ENCODE results near the gene COG3. TPM values are rescaled to one million over a fixed set of nuclear protein-coding genes. Genes with fewer than 3 reads are reported as not detected.

COG3 gene
- total and polyA plus RNA-seq, 4 donors, result 22.8 to 113 (median 38.2) TPM

DNA sequence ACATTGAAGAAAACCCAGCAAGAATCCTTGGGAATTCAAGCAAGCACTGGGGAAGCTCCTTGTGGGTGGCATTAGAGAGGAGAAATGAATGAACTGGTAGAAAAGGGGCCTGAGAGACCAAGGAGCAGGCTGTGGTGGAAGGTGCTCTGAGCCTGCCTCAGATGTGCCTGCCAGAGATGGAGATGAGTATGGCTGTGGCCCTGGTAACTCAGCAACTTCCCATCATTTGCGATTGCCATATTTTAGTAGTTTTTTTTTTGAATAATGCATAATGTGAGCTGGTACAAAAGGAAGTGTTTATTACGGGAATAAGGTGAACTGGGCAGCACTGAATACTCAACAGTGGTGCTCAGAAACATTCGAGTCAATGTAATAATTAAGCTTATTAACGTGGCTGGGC is 111.7 kb downstream of the COG3 start (continued):
- TF ChIP-seq REST (IDR thresholded peaks at IDR 0.05), result no peak

GRCh38 chr13:45582408-45583076 is 117.8 kb downstream of the COG3 start:
- WGBS, result 49% methylated on average over 3 of the region's 3 CpGs
- TF ChIP-seq RXRA (IDR thresholded peaks at IDR 0.05), result peak; percentile 10 to 20
- TF ChIP-seq REST (IDR thresholded peaks at IDR 0.05), result no peak
- TF ChIP-seq MAX (IDR thresholded peaks at IDR 0.05), result no peak
- TF ChIP-seq HNF4A (conservative IDR thresholded peaks at IDR 0.05), result peak; percentile 45 to 51
- TF ChIP-seq SP1 (IDR thresholded peaks at IDR 0.05), result peak; percentile 27
- no peak for TF ChIP-seq GABPA (IDR thresholded peaks at IDR 0.05 in 1 of 2, conservative IDR thresholded peaks at IDR 0.05 in 1 of 2)
- TF ChIP-seq, protein P1, sequence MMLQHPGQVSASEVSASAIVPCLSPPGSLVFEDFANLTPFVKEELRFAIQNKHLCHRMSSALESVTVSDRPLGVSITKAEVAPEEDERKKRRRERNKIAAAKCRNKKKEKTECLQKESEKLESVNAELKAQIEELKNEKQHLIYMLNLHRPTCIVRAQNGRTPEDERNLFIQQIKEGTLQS (IDR thresholded peaks at IDR 0.05), result no peak

GRCh38 chr13:45584816-45585215 is 120.1 kb downstream of the COG3 start:
- H3K9ac ChIP-seq (ENCODE audit: low read depth in 1 of 2, low read length in 2 of 2), result no peak overlapping the region
- no peak overlapping the region for H3K27ac ChIP-seq (ENCODE audit: low read depth in 1 of 2, low read length in 2 of 2)
- H3K36me3 ChIP-seq (ENCODE audit: control insufficient read depth in 4 of 4, insufficient read depth in 3 of 4, low read depth in 1 of 4, low read length in 3 of 4), result no peaks in the 10 kb centered on the region
- no peak for DNase-seq (ENCODE audit: low spot score)
- H3K4me1 ChIP-seq (ENCODE audit: control insufficient read depth in 4 of 4, insufficient read depth in 4 of 4, low read length in 3 of 4), result peaks cover 0 to 6% (median 1%) of the 10 kb centered on the region in 4 donors
- H3K9me3 ChIP-seq (ENCODE audit: control insufficient read depth in 4 of 4, low read length in 3 of 4), result no peaks in the 10 kb centered on the region
- TF ChIP-seq FOXA1 (IDR thresholded peaks at IDR 0.05), result no peak
- no peak for TF ChIP-seq RXRA (IDR thresholded peaks at IDR 0.05)
- TF ChIP-seq JUND (IDR thresholded peaks at IDR 0.05), result no peak
- no peak for TF ChIP-seq EGR1 (IDR thresholded peaks at IDR 0.05; ENCODE audit: low read depth in 2 of 2)
- TF ChIP-seq GABPA (IDR thresholded peaks at IDR 0.05 in 1 of 2, conservative IDR thresholded peaks at IDR 0.05 in 1 of 2), result no peak
- no peak for TF ChIP-seq HNF4G (IDR thresholded peaks at IDR 0.05)
- no peak for TF ChIP-seq YY1 (IDR thresholded peaks at IDR 0.05)
- no peak for TF ChIP-seq MAX (IDR thresholded peaks at IDR 0.05)
- H3K4me3 ChIP-seq (ENCODE audit: low read depth in 1 of 3, low read length in 3 of 3), result no peak overlapping the region
- H3K27me3 ChIP-seq (ENCODE audit: control insufficient read depth in 4 of 4, insufficient read depth in 4 of 4, low read length in 3 of 4), result no peaks in the 10 kb centered on the region
- WGBS, result 91% methylated on average over 6 of the region's 6 CpGs

More at GRCh38 chr13:45582408-45583076, 117.8 kb downstream of the COG3 start:
- Histone ChIP-seq H3K27me3 (ENCODE audit: control insufficient read depth in 4 of 4, insufficient read depth in 4 of 4, low read length in 3 of 4) (no peaks in the 10 kb centered on the region), H3K36me3 (ENCODE audit: control insufficient read depth in 4 of 4, insufficient read depth in 3 of 4, low read depth in 1 of 4, low read length in 3 of 4) (no peaks in the 10 kb centered on the region), H3K4me3 (ENCODE audit: low read depth in 1 of 3, low read length in 3 of 3) (no peak overlapping the region), H3K27ac (ENCODE audit: low read depth in 1 of 2, low read length in 2 of 2) (no peak overlapping the region), H3K4me1 (ENCODE audit: control insufficient read depth in 4 of 4, insufficient read depth in 4 of 4, low read length in 3 of 4) (peaks cover 0 to 6% (median 1%) of the 10 kb centered on the region in 4 donors), H3K9me3 (ENCODE audit: control insufficient read depth in 4 of 4, low read length in 3 of 4) (no peaks in the 10 kb centered on the region), H3K9ac (ENCODE audit: low read depth in 1 of 2, low read length in 2 of 2) (no peak overlapping the region)
- DNase-seq (ENCODE audit: low spot score), result no peak

Small RNAs within 50 kb of the gene (small RNA-seq; reads per million reads assigned to genes)
- gene RNA5SP27 (not detected), gene TIMM9P3 (not detected)

Other genes with a start within 250 kb of the COG3 start
- gene TPT1, start 123.8 kb upstream of the COG3 start, total RNA-seq, result 1,000 to 10,000 TPM; 1,382 to 2,052 TPM
- gene TPT1, start 123.8 kb upstream of the COG3 start, polyA plus RNA-seq, result 1,000 to 10,000 TPM; 1,578 to 2,885 TPM
- 10 to 100 TPM; 11.7 to 59.2 TPM for gene SLC25A30, start 46.6 kb upstream of the COG3 start, total RNA-seq
- gene SLC25A30, start 46.6 kb upstream of the COG3 start, polyA plus RNA-seq, result 10 to 100 TPM in 1 of 2 donors, 1 to 10 TPM in 1; 5.4 to 23.8 TPM
- gene ERICH6B, start 150.8 kb downstream of the COG3 start, total RNA-seq, result not detected
- under 1 TPM in 1 of 2 donors, not detected in 1; 0.94 TPM for gene ERICH6B, start 150.8 kb downstream of the COG3 start, polyA plus RNA-seq
- not detected for gene CBY2, start 237.4 kb downstream of the COG3 start, total RNA-seq
- not detected for gene CBY2, start 237.4 kb downstream of the COG3 start, polyA plus RNA-seq